ENCODE measurements around the gene KIAA0232.

The KIAA0232 gene

DNA sequence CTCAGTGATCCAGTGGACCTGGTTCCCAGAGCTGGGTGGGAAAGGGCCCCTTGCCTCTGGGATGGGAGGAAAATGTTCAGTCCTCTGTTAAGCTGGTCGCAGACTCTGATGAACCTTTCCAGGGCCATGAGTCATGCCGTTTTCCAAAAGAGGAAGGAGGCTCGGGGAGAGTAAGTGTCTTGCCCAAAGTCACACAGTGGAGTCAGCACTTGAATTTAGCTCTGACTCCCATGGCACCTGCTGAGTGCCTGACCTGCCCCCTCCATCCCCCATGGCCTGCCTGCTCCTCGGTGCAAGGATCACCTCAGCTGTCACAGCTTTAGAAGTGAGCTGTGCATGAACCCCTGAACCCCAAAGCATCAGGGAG lies 14.0 kb upstream of the KIAA0232 start:
- WGBS, 2 experiments (ENCODE audit: insufficient coverage in 2 of 2), result 48 to 67% methylated on average over 4 of the region's 4 CpGs
- Histone ChIP-seq H3K27ac (ENCODE audit: low read depth, low read length, severe bottlenecking) (no peak overlapping the region), H3K9me3 (ENCODE audit: control insufficient read depth, low read length) (no peaks in the 10 kb centered on the region), H3K4me1 (ENCODE audit: control insufficient read depth, insufficient read depth, low read length, poor library complexity, severe bottlenecking) (peaks cover 18% of the 10 kb centered on the region), H3K36me3 (ENCODE audit: control insufficient read depth, insufficient read depth, low read length) (no peaks in the 10 kb centered on the region), H3K4me3 (ENCODE audit: extremely low read depth, insufficient read depth, low read length, poor library complexity, severe bottlenecking) (no peak overlapping the region)

DNA sequence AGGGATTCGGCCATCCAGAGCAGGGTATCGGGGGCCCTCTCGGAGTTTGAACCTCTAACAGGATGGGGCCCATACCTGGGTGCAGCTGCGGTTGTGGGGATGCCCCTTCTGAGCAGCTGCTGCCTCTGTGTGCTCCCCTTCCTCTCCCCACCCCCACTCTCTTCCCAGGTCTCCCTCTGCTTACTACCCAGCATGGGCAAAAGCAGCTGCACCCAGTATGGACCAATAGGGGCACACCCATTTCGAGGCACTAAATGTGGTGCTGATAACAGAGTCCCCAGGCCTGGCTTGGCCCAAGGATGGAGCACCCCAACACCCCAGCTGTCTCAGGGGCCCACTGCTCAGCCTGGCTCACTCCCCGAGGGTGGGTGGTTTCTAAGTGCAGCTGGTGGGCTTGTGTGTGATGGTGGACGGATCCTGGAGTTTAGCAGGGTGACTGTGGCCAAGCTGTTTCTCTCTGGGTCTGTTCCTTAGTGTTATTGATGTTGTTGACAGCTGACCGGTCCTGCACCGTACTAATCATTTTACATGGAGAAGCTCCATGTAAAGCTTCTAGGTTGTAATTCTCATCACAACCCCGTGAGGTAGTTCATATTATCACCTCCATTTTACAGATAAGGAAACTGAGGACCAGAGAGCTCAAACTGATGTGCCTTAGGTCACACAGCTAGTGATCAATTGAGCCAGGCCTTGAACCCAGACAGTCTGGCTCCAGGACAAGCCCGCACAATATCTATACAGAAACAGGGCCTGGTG lies 13.1 kb upstream of the KIAA0232 start:
- Histone ChIP-seq H3K4me1 (ENCODE audit: control insufficient read depth, insufficient read depth, low read length, poor library complexity, severe bottlenecking) (peaks cover 17% of the 10 kb centered on the region), H3K4me3 (ENCODE audit: extremely low read depth, insufficient read depth, low read length, poor library complexity, severe bottlenecking) (no peak overlapping the region), H3K27ac (ENCODE audit: low read depth, low read length, severe bottlenecking) (no peak overlapping the region), H3K9me3 (ENCODE audit: control insufficient read depth, low read length) (no peaks in the 10 kb centered on the region), H3K36me3 (ENCODE audit: control insufficient read depth, insufficient read depth, low read length) (no peaks in the 10 kb centered on the region)
- 93 to 95% methylated on average over 6 to 7 of the region's 11 CpGs for WGBS, 2 experiments (ENCODE audit: insufficient coverage in 2 of 2)

DNA sequence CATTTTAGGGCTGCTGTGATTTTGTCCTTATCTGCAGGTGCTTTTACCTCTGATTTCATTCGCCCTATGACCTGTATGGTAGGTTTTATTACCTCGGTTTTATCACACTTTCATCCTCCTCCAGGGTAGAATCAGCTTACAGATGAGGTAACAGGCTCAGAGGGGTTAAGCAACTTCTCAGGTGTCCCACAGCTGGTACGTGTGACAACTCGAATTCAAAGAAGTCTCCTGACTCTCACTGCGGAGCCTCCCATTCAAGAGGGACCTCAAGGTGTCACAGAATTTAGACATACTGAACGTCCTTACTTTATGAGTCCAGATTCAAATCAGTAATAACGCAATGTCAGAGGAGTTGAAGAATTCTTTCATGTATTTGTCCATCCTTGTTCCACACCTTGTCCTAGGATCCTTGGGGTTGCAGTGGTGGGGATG lies 12.5 kb upstream of the KIAA0232 start:
- Histone ChIP-seq H3K4me3 (ENCODE audit: extremely low read depth, insufficient read depth, low read length, poor library complexity, severe bottlenecking) (no peak overlapping the region), H3K36me3 (ENCODE audit: control insufficient read depth, insufficient read depth, low read length) (no peaks in the 10 kb centered on the region), H3K4me1 (ENCODE audit: control insufficient read depth, insufficient read depth, low read length, poor library complexity, severe bottlenecking) (peaks cover 17% of the 10 kb centered on the region), H3K27ac (ENCODE audit: low read depth, low read length, severe bottlenecking) (no peak overlapping the region), H3K9me3 (ENCODE audit: control insufficient read depth, low read length) (no peaks in the 10 kb centered on the region)
- WGBS, 2 experiments (ENCODE audit: insufficient coverage in 2 of 2), result 91 to 92% methylated on average over 5 to 6 of the region's 7 CpGs

DNA sequence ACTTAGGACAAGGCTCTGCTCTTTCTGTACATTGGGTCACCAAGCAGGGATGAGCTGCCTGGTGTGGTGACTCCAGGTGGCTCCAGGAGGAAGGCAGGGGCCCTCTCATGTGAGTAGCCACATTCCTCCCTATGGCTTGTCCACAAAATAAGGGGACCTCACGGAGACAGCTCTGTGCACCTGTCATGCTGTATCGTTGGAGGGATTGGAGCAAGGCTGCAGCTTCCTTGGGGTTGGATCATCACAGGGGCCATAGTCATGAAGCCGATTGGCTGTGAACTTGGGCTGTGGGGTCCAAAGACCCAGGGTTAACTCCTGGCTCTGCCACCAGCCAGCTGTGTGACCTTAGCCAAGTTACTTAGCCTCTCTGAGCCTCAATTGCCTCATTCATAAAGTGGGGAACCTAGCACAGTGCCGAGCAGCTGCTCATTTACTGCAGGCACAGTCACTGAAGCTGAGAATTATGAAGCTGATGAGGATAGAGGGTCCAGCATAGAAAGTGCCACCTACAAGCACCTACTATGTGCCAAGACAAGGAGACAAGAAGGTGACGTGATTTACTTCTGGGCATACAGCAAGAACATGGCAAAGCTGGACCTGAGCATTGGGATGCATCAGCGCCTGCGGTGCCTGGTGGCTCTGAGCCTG lies 11.8 kb upstream of the KIAA0232 start:
- no peak overlapping the region for H3K27ac ChIP-seq (ENCODE audit: low read depth, low read length, severe bottlenecking)
- peaks cover 17% of the 10 kb centered on the region for H3K4me1 ChIP-seq (ENCODE audit: control insufficient read depth, insufficient read depth, low read length, poor library complexity, severe bottlenecking)
- H3K9me3 ChIP-seq (ENCODE audit: control insufficient read depth, low read length), result no peaks in the 10 kb centered on the region
- H3K4me3 ChIP-seq (ENCODE audit: extremely low read depth, insufficient read depth, low read length, poor library complexity, severe bottlenecking), result no peak overlapping the region
- no peaks in the 10 kb centered on the region for H3K36me3 ChIP-seq (ENCODE audit: control insufficient read depth, insufficient read depth, low read length)
- WGBS, 2 experiments (ENCODE audit: insufficient coverage in 2 of 2), result 98% methylated on average over 6 of the region's 7 CpGs

DNA sequence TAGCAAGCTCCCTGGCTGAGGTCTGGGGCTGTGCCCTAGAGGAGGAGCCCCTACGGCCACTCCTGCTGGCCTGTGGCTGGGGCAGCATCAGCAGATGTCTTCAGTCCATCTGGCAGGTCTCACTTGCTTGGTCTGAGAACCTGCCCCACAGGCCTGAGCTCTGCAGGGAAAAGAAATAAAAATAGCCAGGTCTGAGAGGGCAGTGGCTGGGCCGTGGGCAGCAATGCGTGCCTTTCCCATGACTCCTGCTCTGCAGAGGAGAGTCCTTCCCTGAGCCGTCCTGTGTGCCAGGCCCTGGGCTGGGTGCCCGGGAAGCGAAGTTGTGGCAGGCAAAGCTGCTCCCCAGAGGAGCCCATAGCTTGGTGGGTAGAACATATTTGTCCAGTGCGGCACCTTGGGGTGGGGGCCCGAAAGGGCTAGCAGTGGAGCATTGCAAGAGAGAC lies 11.3 kb upstream of the KIAA0232 start:
- 92 to 95% methylated on average over 5 to 8 of the region's 8 CpGs for WGBS, 2 experiments (ENCODE audit: insufficient coverage in 2 of 2)
- H3K9me3 ChIP-seq (ENCODE audit: control insufficient read depth, low read length), result no peaks in the 10 kb centered on the region
- no peak overlapping the region for H3K27ac ChIP-seq (ENCODE audit: low read depth, low read length, severe bottlenecking)
- no peak overlapping the region for H3K4me3 ChIP-seq (ENCODE audit: extremely low read depth, insufficient read depth, low read length, poor library complexity, severe bottlenecking)
- peaks cover 17% of the 10 kb centered on the region for H3K4me1 ChIP-seq (ENCODE audit: control insufficient read depth, insufficient read depth, low read length, poor library complexity, severe bottlenecking)
- no peaks in the 10 kb centered on the region for H3K36me3 ChIP-seq (ENCODE audit: control insufficient read depth, insufficient read depth, low read length)

DNA sequence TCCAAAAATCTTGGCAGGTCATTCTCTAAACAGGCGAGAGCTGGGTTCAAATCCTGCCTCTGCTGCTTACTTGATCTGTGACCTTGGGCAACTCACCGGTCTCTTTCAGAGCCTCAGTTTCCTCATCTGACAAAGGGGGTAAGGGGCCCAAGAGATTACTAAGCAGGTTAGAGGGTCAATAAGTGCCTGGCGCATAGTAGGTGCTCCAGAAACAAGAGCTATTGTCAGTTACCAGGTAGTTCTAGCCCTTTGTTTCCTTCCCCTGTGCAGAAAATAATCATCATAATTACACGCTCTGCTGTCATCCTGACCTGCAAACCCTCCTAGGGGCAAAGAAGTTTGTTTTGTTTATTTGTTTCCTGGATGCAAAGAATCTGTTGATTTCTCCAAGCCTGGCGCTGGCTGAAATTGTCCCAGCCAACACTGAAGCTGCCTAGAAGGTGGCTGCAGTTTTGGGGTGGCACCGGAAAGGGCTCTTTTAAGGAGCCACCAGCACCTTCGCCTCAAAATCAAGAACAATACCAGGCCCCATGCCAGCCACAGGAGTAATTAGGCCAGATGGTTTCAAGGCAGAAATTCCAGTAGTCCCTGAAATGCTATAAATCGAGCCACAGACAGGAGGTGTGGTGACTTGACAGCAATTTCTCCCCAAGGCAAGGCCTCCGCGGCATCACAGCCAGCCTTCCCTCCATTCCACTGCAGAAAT lies 10.2 kb upstream of the KIAA0232 start:
- Histone ChIP-seq H3K4me1 (ENCODE audit: control insufficient read depth, insufficient read depth, low read length, poor library complexity, severe bottlenecking) (peaks cover 15% of the 10 kb centered on the region), H3K4me3 (ENCODE audit: extremely low read depth, insufficient read depth, low read length, poor library complexity, severe bottlenecking) (no peak overlapping the region), H3K9me3 (ENCODE audit: control insufficient read depth, low read length) (no peaks in the 10 kb centered on the region), H3K36me3 (ENCODE audit: control insufficient read depth, insufficient read depth, low read length) (no peaks in the 10 kb centered on the region), H3K27ac (ENCODE audit: low read depth, low read length, severe bottlenecking) (peak overlapping the region; percentile 17)
- WGBS, 2 experiments (ENCODE audit: insufficient coverage in 2 of 2), result 87 to 93% methylated on average over 5 to 6 of the region's 10 CpGs

DNA sequence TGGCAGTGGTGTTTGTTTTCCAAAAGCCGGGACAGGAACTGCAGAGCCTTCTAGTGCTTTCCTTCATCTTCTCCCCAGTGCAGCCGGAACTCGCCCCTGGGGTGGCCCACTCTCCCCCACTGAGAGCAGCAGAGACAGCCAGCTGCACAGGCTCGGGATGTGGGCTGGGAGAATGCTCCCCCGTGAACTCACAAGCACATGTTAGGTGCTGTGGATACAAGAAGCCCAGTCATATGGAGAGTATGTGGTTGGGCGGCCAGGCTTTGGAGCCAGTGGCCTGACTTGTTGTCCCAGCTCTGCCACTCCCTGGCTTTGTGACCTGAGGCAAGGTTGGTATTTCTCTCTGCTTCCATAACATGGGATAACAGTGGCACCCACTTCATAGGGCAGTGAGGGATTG lies 9.4 kb upstream of the KIAA0232 start:
- H3K36me3 ChIP-seq (ENCODE audit: control insufficient read depth, insufficient read depth, low read length), result no peaks in the 10 kb centered on the region
- no peak overlapping the region for H3K4me3 ChIP-seq (ENCODE audit: extremely low read depth, insufficient read depth, low read length, poor library complexity, severe bottlenecking)
- WGBS, 2 experiments (ENCODE audit: insufficient coverage in 2 of 2), result 88 to 92% methylated on average over 3 to 5 of the region's 6 CpGs
- H3K4me1 ChIP-seq (ENCODE audit: control insufficient read depth, insufficient read depth, low read length, poor library complexity, severe bottlenecking), result peaks cover 16% of the 10 kb centered on the region
- no peak overlapping the region for H3K27ac ChIP-seq (ENCODE audit: low read depth, low read length, severe bottlenecking)
- no peaks in the 10 kb centered on the region for H3K9me3 ChIP-seq (ENCODE audit: control insufficient read depth, low read length)

DNA sequence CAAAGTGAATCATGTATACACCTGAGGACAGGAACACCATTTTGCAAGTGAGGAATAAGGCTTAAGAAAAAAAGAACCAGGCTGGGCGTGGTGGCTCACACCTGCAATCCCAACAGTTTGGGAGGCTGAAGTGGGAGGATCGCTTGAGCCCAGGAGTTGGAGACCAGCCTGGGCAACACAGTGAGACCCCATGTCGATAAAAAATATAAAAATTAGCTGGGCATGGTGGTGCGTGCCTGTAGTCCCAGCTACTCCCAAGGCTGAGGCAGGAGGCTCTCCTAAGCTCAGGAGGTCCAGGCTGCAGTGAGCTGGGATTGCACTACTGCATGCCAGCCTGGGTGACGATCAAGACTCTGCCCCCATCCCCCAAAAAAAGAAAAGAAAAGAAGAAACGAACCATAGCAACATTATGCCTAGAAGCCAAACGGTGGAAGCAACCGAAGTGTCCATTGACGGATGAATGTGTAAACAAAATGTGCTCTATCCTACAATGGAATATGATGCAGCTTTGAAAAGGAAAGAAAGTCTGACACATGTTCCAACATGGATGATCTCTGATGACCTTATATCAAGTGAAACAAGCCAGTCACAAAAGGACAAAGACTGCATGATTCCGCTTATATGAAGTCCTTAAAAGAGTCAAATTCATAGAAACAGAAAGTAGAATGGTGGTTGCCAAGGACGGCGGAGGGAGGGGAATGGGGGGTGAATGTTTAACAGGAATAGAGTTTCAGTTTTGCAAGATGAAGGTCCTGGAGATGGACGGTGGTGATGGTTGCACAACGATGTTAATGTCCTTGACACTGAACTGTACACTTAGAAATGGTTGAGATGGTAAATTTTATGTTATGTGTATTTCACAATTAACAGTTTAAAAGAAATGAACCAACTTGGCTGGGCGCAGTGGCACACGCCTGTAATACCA lies 8.6 kb upstream of the KIAA0232 start:
- Histone ChIP-seq H3K9me3 (ENCODE audit: control insufficient read depth, low read length) (no peaks in the 10 kb centered on the region), H3K4me3 (ENCODE audit: extremely low read depth, insufficient read depth, low read length, poor library complexity, severe bottlenecking) (no peak overlapping the region), H3K27ac (ENCODE audit: low read depth, low read length, severe bottlenecking) (no peak overlapping the region), H3K36me3 (ENCODE audit: control insufficient read depth, insufficient read depth, low read length) (no peaks in the 10 kb centered on the region), H3K4me1 (ENCODE audit: control insufficient read depth, insufficient read depth, low read length, poor library complexity, severe bottlenecking) (peaks cover 10% of the 10 kb centered on the region)
- 95 to 98% methylated on average over 12 to 13 of the region's 16 CpGs for WGBS, 2 experiments (ENCODE audit: insufficient coverage in 2 of 2)

DNA sequence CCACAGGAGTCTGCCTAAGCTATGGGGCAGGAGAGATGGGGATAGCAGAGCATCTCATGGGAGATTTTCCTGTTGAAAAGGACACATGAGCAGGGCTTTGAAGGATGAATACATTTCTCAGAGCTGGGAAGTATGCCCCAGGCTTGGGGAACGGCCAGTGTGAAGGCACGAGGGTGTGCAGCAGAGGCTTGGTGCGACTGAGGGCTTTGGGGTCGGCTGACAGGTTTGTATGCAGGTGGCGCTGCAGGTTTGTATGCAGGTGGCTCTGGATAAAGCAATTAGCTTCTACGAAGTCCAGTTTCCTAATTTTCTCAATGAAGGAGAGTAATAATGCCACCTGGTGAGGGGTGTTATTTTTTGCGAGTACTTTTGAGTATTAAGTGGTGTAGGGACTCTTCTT lies 6.8 kb upstream of the KIAA0232 start:
- peaks cover 16% of the 10 kb centered on the region for H3K4me1 ChIP-seq (ENCODE audit: control insufficient read depth, insufficient read depth, low read length, poor library complexity, severe bottlenecking)
- no peaks in the 10 kb centered on the region for H3K9me3 ChIP-seq (ENCODE audit: control insufficient read depth, low read length)
- H3K4me3 ChIP-seq (ENCODE audit: extremely low read depth, insufficient read depth, low read length, poor library complexity, severe bottlenecking), result no peak overlapping the region
- WGBS, 2 experiments (ENCODE audit: insufficient coverage in 2 of 2), result 80 to 86% methylated on average over 5 to 7 of the region's 7 CpGs
- no peak overlapping the region for H3K27ac ChIP-seq (ENCODE audit: low read depth, low read length, severe bottlenecking)
- H3K36me3 ChIP-seq (ENCODE audit: control insufficient read depth, insufficient read depth, low read length), result no peaks in the 10 kb centered on the region

DNA sequence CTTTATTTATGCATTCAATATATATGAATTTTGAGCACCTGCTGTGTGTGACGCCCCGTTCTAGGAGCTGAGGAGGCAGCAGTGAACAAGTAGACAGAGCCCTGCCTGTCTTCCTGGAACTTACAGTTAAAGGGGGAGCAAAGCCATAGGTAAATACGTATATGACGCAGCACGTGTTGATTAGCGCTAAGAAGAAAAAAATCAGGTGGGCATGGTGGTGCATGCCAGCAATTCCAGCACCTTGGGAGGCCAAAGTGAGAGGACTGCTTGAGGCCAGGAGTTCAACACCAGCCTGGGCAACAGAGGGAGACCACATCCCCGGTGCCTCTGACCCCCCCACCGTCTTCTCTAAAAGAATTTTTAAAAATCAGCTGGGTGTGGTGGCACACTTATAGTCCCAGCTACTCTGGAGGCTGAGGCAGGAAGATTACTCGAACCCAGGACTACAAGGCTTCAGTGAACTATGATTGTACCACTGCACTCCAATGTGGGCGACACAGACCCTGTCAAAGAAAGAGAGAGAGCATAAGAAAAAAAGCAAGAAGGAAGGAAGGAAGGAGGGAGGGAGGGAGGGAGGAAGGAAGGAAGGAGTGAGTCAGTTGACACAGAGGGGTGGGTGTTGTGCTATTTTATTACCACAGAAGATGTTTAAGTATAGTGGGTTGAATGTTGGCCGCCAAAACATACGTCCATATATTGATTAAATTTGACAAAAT lies 5.4 kb upstream of the KIAA0232 start:
- Histone ChIP-seq H3K36me3 (ENCODE audit: control insufficient read depth, insufficient read depth, low read length) (no peaks in the 10 kb centered on the region), H3K9me3 (ENCODE audit: control insufficient read depth, low read length) (no peaks in the 10 kb centered on the region), H3K4me1 (ENCODE audit: control insufficient read depth, insufficient read depth, low read length, poor library complexity, severe bottlenecking) (peaks cover 19% of the 10 kb centered on the region), H3K27ac (ENCODE audit: low read depth, low read length, severe bottlenecking) (no peak overlapping the region), H3K4me3 (ENCODE audit: extremely low read depth, insufficient read depth, low read length, poor library complexity, severe bottlenecking) (no peak overlapping the region)
- 89 to 91% methylated on average over 8 to 10 of the region's 12 CpGs for WGBS, 2 experiments (ENCODE audit: insufficient coverage in 2 of 2)

Data from mesodermal cell (in vitro differentiated cells).